K562 (cell line): ENCODE data around the gene ADCY5. TPM values are rescaled to one million over a fixed set of nuclear protein-coding genes. Genes with fewer than 3 reads are reported as not detected.

Source experiments
- ATAC-seq: fragments of 200-7000 bp; cut with Tn5 transposase; 3 replicates; pipeline ENCODE4 v1.9.1; 2020; ENCODE audit warnings: moderate library complexity
- BruUV-seq: library from RNA; stranded (reverse); fragments of 400-500 nt; replicated peaks from 2 replicates; lab custom pipeline; 2021; lab: Mats Ljungman, UMichigan
- CTCF ChIA-PET: fragments of 300-600 bp; formaldehyde crosslinking; extraction: SDS; loops from one replicate; lab custom pipeline; 2021; ENCODE audit warnings: low intra/inter-chr PET ratio; lab: Yijun Ruan, JAX
- POLR2A ChIA-PET: fragments of 300-600, 350-650 bp; sonication (Branson Sonifier 250); formaldehyde crosslinking; extraction: SDS; loops from one replicate; lab custom pipeline; 2021; ENCODE audit warnings: antibody characterized with exemption, inconsistent platforms; lab: Yijun Ruan, JAX
- DNase-seq, 4 experiments: peaks; one replicate each; pipeline versions ENCODE4 v3.0.0 to v3.0.0-alpha.2; 2011 to 2018; ENCODE audit warnings: low spot score in 3 of 4, mixed read lengths in 3 of 4; ENCODE audit errors: extremely low read depth in 1 of 4
- FAIRE-seq: peaks from 2 replicates; lab custom pipeline; 2011; peaks lifted over from hg19 to GRCh38; lab: Jason Lieb, UNC
- H2AFZ ChIP-seq: 2 replicates; pipeline ENCODE4 v1.6.0; 2011; ENCODE audit warnings: low read depth, low read length, control low read depth, inconsistent platforms
- H3K27ac ChIP-seq: fragments of 200-600 bp; 3 replicates; pipeline ENCODE4 v1.8.0; 2011; ENCODE audit warnings: low read depth, mild to moderate bottlenecking, control low read depth, inconsistent platforms, low read length, moderate library complexity, mixed read lengths; ENCODE audit errors: extremely low read depth
- H3K27me3 ChIP-seq, 2 experiments: fragments of 300-600 bp in 1 of 2; 2 replicates in 1 of 2; 3 replicates in 1 of 2; pipeline versions ENCODE4 v1.6.0 to v1.8.0; 2011; ENCODE audit warnings: inconsistent platforms in 2 of 2, low read length in 2 of 2, mild to moderate bottlenecking in 1 of 2, mixed read lengths in 1 of 2, moderate library complexity in 1 of 2; ENCODE audit not compliant: control insufficient read depth in 2 of 2, insufficient read depth in 2 of 2
- H3K36me3 ChIP-seq: fragments of 300-600 bp; 3 replicates; pipeline ENCODE4 v1.8.0; 2011; ENCODE audit warnings: mild to moderate bottlenecking, low read length, inconsistent platforms; ENCODE audit not compliant: control insufficient read depth, insufficient read depth
- H3K4me1 ChIP-seq, 2 experiments: fragments of 200-600 bp in 1 of 2; replicated peaks in 1 of 2; 2 replicates in 1 of 2; 3 replicates in 1 of 2; pipeline versions ENCODE4 v1.5.1 to v1.8.0; 2011; ENCODE audit warnings: inconsistent platforms in 2 of 2, low read length in 2 of 2, mild to moderate bottlenecking in 1 of 2, mixed read lengths in 1 of 2, moderate library complexity in 1 of 2; ENCODE audit not compliant: control insufficient read depth in 2 of 2, insufficient read depth in 2 of 2
- H3K4me2 ChIP-seq: 2 replicates; pipeline ENCODE4 v1.6.1; 2011; ENCODE audit warnings: low read length, control low read depth, inconsistent platforms, mixed read lengths; ENCODE audit not compliant: insufficient read depth
- H3K4me3 ChIP-seq: fragments of 200-600 bp; sonication (generic), shearing (Covaris generic); 2 replicates; pipeline ENCODE4 v1.5.1; 2016; ENCODE audit warnings: control low read depth, inconsistent platforms
- H3K79me2 ChIP-seq: fragments of 200-600 bp; 3 replicates; pipeline ENCODE4 v1.8.0; 2011; ENCODE audit warnings: low read length, inconsistent platforms; ENCODE audit not compliant: control insufficient read depth, insufficient read depth
- H3K9ac ChIP-seq, 2 experiments: 2 replicates each; pipeline versions ENCODE4 v1.6.0 to v1.6.1; 2011; ENCODE audit warnings: low read depth in 2 of 2, low read length in 2 of 2, control low read depth in 1 of 2, inconsistent platforms in 1 of 2, mild to moderate bottlenecking in 1 of 2, mixed read lengths in 1 of 2; ENCODE audit not compliant: insufficient read depth in 1 of 2
- H3K9me1 ChIP-seq: one replicate; pipeline ENCODE4 v1.6.0; 2011; ENCODE audit warnings: inconsistent platforms, mild to moderate bottlenecking, low read length, moderate library complexity; ENCODE audit not compliant: control insufficient read depth, insufficient read depth
- H3K9me3 ChIP-seq: replicated peaks from 2 replicates; pipeline ENCODE4 v1.5.1; 2011; ENCODE audit warnings: low read depth, low read length, inconsistent platforms; ENCODE audit not compliant: control insufficient read depth, insufficient read depth
- H4K20me1 ChIP-seq: replicated peaks from 2 replicates; pipeline ENCODE4 v1.6.1; 2011; ENCODE audit warnings: low read length, inconsistent platforms, mixed read lengths; ENCODE audit not compliant: control insufficient read depth, insufficient read depth
- ATF1 ChIP-seq, 2 experiments: fragments of 450-650 bp in 1 of 2; IDR thresholded peaks; 2 replicates each; pipeline ENCODE4 v1.6.1; 2016; ENCODE audit warnings: missing compliant biosample characterization in 1 of 2, missing genetic modification characterization in 1 of 2
- CLOCK ChIP-seq: fragments of 250-450 bp; sonication (Bioruptor Pico); IDR thresholded peaks from 2 replicates; pipeline ENCODE4 v1.4.0; 2020; ENCODE audit warnings: mild to moderate bottlenecking, moderate library complexity, borderline replicate concordance
- HNRNPL ChIP-seq: fragments of 200-400 bp; formaldehyde crosslinking; IDR thresholded peaks from 2 replicates; pipeline ENCODE4 v1.6.1; 2017; ENCODE audit warnings: low read depth, mild to moderate bottlenecking, low read length
- ID3 ChIP-seq, 2 experiments: fragments of 250-450 bp in 1 of 2; fragments of 450-650 bp in 1 of 2; sonication (Bioruptor Pico) in 1 of 2; IDR thresholded peaks; 2 replicates each; pipeline versions ENCODE4 v1.6.1 to v1.8.0; 2016 to 2021; ENCODE audit warnings: mild to moderate bottlenecking in 2 of 2, moderate library complexity in 2 of 2, missing compliant biosample characterization in 1 of 2, missing genetic modification characterization in 1 of 2
- IRF9 ChIP-seq: fragments of 450-650 bp; IDR thresholded peaks from 2 replicates; pipeline ENCODE4 v1.6.1; 2016; ENCODE audit warnings: missing biosample characterization, missing genetic modification characterization
- MCM7 ChIP-seq, 2 experiments: fragments of 450-650 bp; IDR thresholded peaks; 2 replicates each; pipeline ENCODE4 v1.6.1; 2016 to 2018
- MEF2A ChIP-seq: IDR thresholded peaks from 2 replicates; pipeline ENCODE4 v1.6.1; 2011; ENCODE audit warnings: low read depth, mild to moderate bottlenecking, low read length, moderate library complexity; ENCODE audit not compliant: control insufficient read depth
- RNF2 ChIP-seq: sonication (generic); IDR thresholded peaks from 2 replicates; pipeline ENCODE4 v1.6.1; 2016
- TAF7 ChIP-seq: fragments of 450-650 bp; IDR thresholded peaks from 2 replicates; pipeline ENCODE4 v1.6.1; 2016; ENCODE audit warnings: missing genetic modification characterization, missing compliant biosample characterization
- ZNF134 ChIP-seq: fragments of 250-450 bp; sonication (Bioruptor Pico); conservative IDR thresholded peaks from 2 replicates; pipeline ENCODE4 v1.4.0; 2020
- ZNF23 ChIP-seq: fragments of 250-450 bp; sonication (Bioruptor Pico); IDR thresholded peaks from 2 replicates; pipeline ENCODE4 v1.4.0; 2020; ENCODE audit warnings: mild to moderate bottlenecking
- WGBS: fragments of 100-300 bp; shearing (Covaris generic); methylation state at CpG from one replicate; pipeline ENCODE4 v1.1.6; 2016; ENCODE audit warnings: low coverage, mixed read lengths; ENCODE audit not compliant: insufficient coverage; ENCODE audit errors: missing lambda C conversion rate; 5-methylcytosine and 5-hydroxymethylcytosine counted together
- in situ Hi-C: fragments of 300-500 bp; cut with MboI; formaldehyde crosslinking; loops from 4 replicates; pipeline ENCODE4 v1.15.0; 2018; ENCODE audit warnings: inconsistent platforms, mixed read lengths
- intact Hi-C: fragments of 100-400 bp; cut with micrococcal nuclease; formaldehyde crosslinking; loops from 2 replicates; pipeline ENCODE4 v1.14.2; 2022
- polyA plus RNA-seq, 8 experiments: library from polyadenylated mRNA; depleted of rRNA in 4 of 8; stranded (reverse) in 5 of 8; unstranded in 3 of 8; fragments of >200 nt; fragmentation: Nextera tagmentation in 2 of 8; fragmentation: Illumina TruSeq in 1 of 8; extraction: Ambion mirVana in 2 of 8; extraction: Trizol in 1 of 8; gene quantifications; 2 replicates each; pipeline versions ENCODE4 v1.2.1 to v1.2.3, GENCODE V29; 2011 to 2014; ENCODE audit warnings: inconsistent platforms in 1 of 8, missing spikeins in 1 of 8
- total RNA-seq, 7 experiments: library from RNA; depleted of rRNA in 6 of 7; stranded (reverse); fragments of >200 nt in 6 of 7; fragmentation: Illumina TruSeq in 2 of 7; extraction: Trizol in 2 of 7; gene quantifications; 2 replicates each; pipeline versions ENCODE4 v1.2.1 to v1.2.3, GENCODE V29; 2011 to 2021; ENCODE audit warnings: low replicate concordance in 1 of 7

The ADCY5 gene
- total and polyA plus RNA-seq, 9 of the 15 experiments (the other 6 are each of a cell fraction or from before 2014, with no cell fraction given), result under 0.01 TPM; not detected in 8

GRCh38 chr3:123389628-123389918 is 59.3 kb downstream of the ADCY5 start (continued):
- TF ChIP-seq MEF2A (no peak), MCM7 (IDR thresholded peaks at IDR 0.05) (no peak), HNRNPL (no peak)

GRCh38 chr3:123388811-123389627 is 59.9 kb downstream of the ADCY5 start:
- H3K4me2 ChIP-seq, result no peak overlapping the region
- intact Hi-C loops, result no loop called here
- no peak overlapping the region for H3K4me3 ChIP-seq
- in situ Hi-C loops, result no loop called here
- no peaks in the 10 kb centered on the region for H4K20me1 ChIP-seq
- no peaks in the 10 kb centered on the region for H3K9me3 ChIP-seq
- WGBS, result 8% methylated on average over 7 of the region's 15 CpGs
- POLR2A ChIA-PET, result interaction anchor here (0.5 kb wide), 2 partner anchors 14 to 20 kb away, joined by 3 read pairs; no protein-coding TSS in a partner anchor
- H3K4me1 ChIP-seq, result no peaks in the 10 kb centered on the region; a peak in 1 of 5 replicates
- DNase-seq, result no peak
- no TSS peak for BruUV-seq
- TF ChIP-seq ATF1 (CRISPR knock-in tag; IDR thresholded peaks at IDR 0.05) (no peak), ATF1 (tag; IDR thresholded peaks at IDR 0.05) (no peak), CLOCK (CRISPR knock-in tag) (no peak), ZNF23 (no peak), RNF2 (no peak), IRF9 (tag) (no peak), ZNF134 (CRISPR knock-in tag) (no peak), ID3 (CRISPR knock-in tag; IDR thresholded peaks at IDR 0.05) (no peak), ID3 (tag; IDR thresholded peaks at IDR 0.05) (no peak), TAF7 (tag) (no peak)
- TF ChIP-seq, all 486 proteins: peak for 0
- no peak overlapping the region for H3K9ac ChIP-seq
- H3K36me3 ChIP-seq, result no peaks in the 10 kb centered on the region
- no peaks in the 10 kb centered on the region for H3K79me2 ChIP-seq
- FAIRE-seq (no peak), ATAC-seq (no peak)
- H2AFZ ChIP-seq, result no peak overlapping the region
- no peaks in the 10 kb centered on the region for H3K9me1 ChIP-seq
- CTCF ChIA-PET, result interaction anchor here (0.6 kb wide), 1 partner anchor 86 kb away, joined by 4 read pairs; no protein-coding TSS in a partner anchor
- peaks cover 0 to 42% of the 10 kb centered on the region in 2 experiments; a peak in 2 of 5 replicates for H3K27me3 ChIP-seq
- no peak overlapping the region for H3K27ac ChIP-seq
